HepG2 (cell line): ENCODE data around the gene FAM229A.

ENCODE experiments used
- CTCF ChIP-seq: sonication (generic); formaldehyde crosslinking; IDR thresholded peaks from 2 replicates; pipeline ENCODE4 v1.5.0; 2020; ENCODE audit warnings: mild to moderate bottlenecking, missing genetic modification reagents, moderate library complexity
- FOXP4 ChIP-seq: sonication (generic); formaldehyde crosslinking; IDR thresholded peaks from 2 replicates; pipeline ENCODE4 v1.4.0; 2020; ENCODE audit warnings: missing genetic modification reagents
- KLF6 ChIP-seq: IDR thresholded peaks from 2 replicates; pipeline ENCODE4 v1.8.0; 2016; ENCODE audit warnings: missing biosample characterization, missing genetic modification reagents
- MAFK ChIP-seq, 2 experiments: IDR thresholded peaks in 1 of 2; conservative IDR thresholded peaks in 1 of 2; 2 replicates each; pipeline ENCODE4 v1.6.1; 2011; ENCODE audit warnings: improper control_type of control experiment in 2 of 2, low read length in 2 of 2
- PHF20 ChIP-seq: sonication (generic); formaldehyde crosslinking; IDR thresholded peaks from 2 replicates; pipeline ENCODE4 v1.5.0; 2020; ENCODE audit warnings: mild to moderate bottlenecking, missing genetic modification reagents
- POLR2A ChIP-seq, 2 experiments: IDR thresholded peaks; 2 replicates each; pipeline ENCODE4 v1.6.1; 2011; ENCODE audit warnings: low read depth in 2 of 2, low read length in 2 of 2, mild to moderate bottlenecking in 1 of 2, moderate library complexity in 1 of 2; ENCODE audit not compliant: insufficient read depth in 1 of 2
- ZNF576 ChIP-seq: sonication (generic); formaldehyde crosslinking; IDR thresholded peaks from 2 replicates; pipeline ENCODE4 v1.4.0; 2020; ENCODE audit warnings: mild to moderate bottlenecking, missing genetic modification reagents
- ZSCAN5A ChIP-seq: sonication (generic); formaldehyde crosslinking; IDR thresholded peaks from 2 replicates; pipeline ENCODE4 v1.8.0; 2022; ENCODE audit warnings: mild to moderate bottlenecking, missing genetic modification reagents, borderline replicate concordance

GRCh38 chr1:32405672-32406467 is 43.6 kb upstream of the FAM229A start:
- no peak for TF ChIP-seq MAFK (conservative IDR thresholded peaks at IDR 0.05 in 1 of 2, IDR thresholded peaks at IDR 0.05 in 1 of 2; ENCODE audit: low read length in 2 of 2)
- TF ChIP-seq POLR2A (IDR thresholded peaks at IDR 0.05; ENCODE audit: insufficient read depth in 1 of 2, low read depth in 2 of 2, low read length in 2 of 2): no peak
- TF ChIP-seq CTCF (CRISPR knock-in tag): no peak
- TF ChIP-seq KLF6 (CRISPR knock-in tag): no peak
- no peak for TF ChIP-seq ZSCAN5A (CRISPR knock-in tag)
- TF ChIP-seq ZNF576 (CRISPR knock-in tag): no peak
- TF ChIP-seq PHF20 (CRISPR knock-in tag): no peak
- TF ChIP-seq FOXP4 (CRISPR knock-in tag): no peak
